Mesendoderm (in vitro differentiated cells): ENCODE results near the gene SOBP.

Experiments used
- DNase-seq: peaks from one replicate; pipeline ENCODE4 v3.0.0; 2013
- H2AK5ac ChIP-seq: 2 replicates; pipeline ENCODE4 v1.6.1; 2013; ENCODE audit warnings: low read length, inconsistent platforms
- H2BK120ac ChIP-seq: 2 replicates; pipeline ENCODE4 v1.6.1; 2013; ENCODE audit warnings: low read depth, mild to moderate bottlenecking, low read length, moderate library complexity, mixed read lengths
- H2BK15ac ChIP-seq: replicated peaks from 2 replicates; pipeline ENCODE4 v1.6.1; 2013; ENCODE audit warnings: low read depth, mild to moderate bottlenecking, moderate library complexity
- H2BK5ac ChIP-seq: 2 replicates; pipeline ENCODE4 v1.6.1; 2013; ENCODE audit warnings: low read length, inconsistent platforms
- H3K18ac ChIP-seq: 2 replicates; pipeline ENCODE4 v1.6.1; 2013; ENCODE audit warnings: mild to moderate bottlenecking, low read length, mixed read lengths
- H3K23ac ChIP-seq: one replicate; pipeline ENCODE4 v1.6.1; 2013; ENCODE audit warnings: low read length
- H3K27ac ChIP-seq: 2 replicates; pipeline ENCODE4 v1.5.1; 2013; ENCODE audit warnings: low read depth, mild to moderate bottlenecking, inconsistent platforms, low read length, moderate library complexity
- H3K27me3 ChIP-seq: 2 replicates; pipeline ENCODE4 v1.6.1; 2013; ENCODE audit warnings: low read length, control low read depth, mild to moderate bottlenecking, inconsistent platforms; ENCODE audit not compliant: insufficient read depth, poor library complexity
- H3K36me3 ChIP-seq: 2 replicates; pipeline ENCODE4 v1.6.1; 2013; ENCODE audit warnings: low read length, inconsistent platforms; ENCODE audit not compliant: control insufficient read depth, insufficient read depth
- H3K4ac ChIP-seq: one replicate; pipeline ENCODE4 v1.6.1; 2013; ENCODE audit warnings: low read depth, mild to moderate bottlenecking, low read length, moderate library complexity
- H3K4me1 ChIP-seq: 2 replicates; pipeline ENCODE4 v1.6.1; 2013; ENCODE audit warnings: low read depth, low read length, inconsistent platforms; ENCODE audit not compliant: control insufficient read depth
- H3K4me2 ChIP-seq: 2 replicates; pipeline ENCODE4 v1.6.1; 2013; ENCODE audit warnings: low read length
- H3K4me3 ChIP-seq: 2 replicates; pipeline ENCODE4 v1.5.1; 2013; ENCODE audit warnings: mild to moderate bottlenecking, low read length
- H3K56ac ChIP-seq: one replicate; pipeline ENCODE4 v1.6.1; 2013; ENCODE audit warnings: low read length
- H3K79me1 ChIP-seq: 2 replicates; pipeline ENCODE4 v1.6.1; 2013; ENCODE audit warnings: low read length, inconsistent platforms
- H3K79me2 ChIP-seq: 2 replicates; pipeline ENCODE4 v1.6.1; 2013; ENCODE audit warnings: mild to moderate bottlenecking, low read length; ENCODE audit not compliant: control insufficient read depth, insufficient read depth
- H3K9ac ChIP-seq: 2 replicates; pipeline ENCODE4 v1.6.1; 2013; ENCODE audit warnings: low read length, inconsistent platforms
- H4K5ac ChIP-seq: one replicate; pipeline ENCODE4 v1.6.1; 2013; ENCODE audit warnings: low read length
- H4K8ac ChIP-seq: one replicate; pipeline ENCODE4 v1.6.1; 2013; ENCODE audit warnings: low read depth, mild to moderate bottlenecking, control low read depth, low read length, moderate library complexity
- WGBS: extraction: QIAGEN DNeasy Blood & Tissue Kit; methylation state at CpG from one replicate; pipeline ENCODE4 v1.1.7; 2013; ENCODE audit warnings: low lambda C conversion rate, missing lambda C conversion rate; ENCODE audit not compliant: insufficient coverage; ENCODE audit errors: extremely low coverage; 5-methylcytosine and 5-hydroxymethylcytosine counted together

SOBP gene

DNA sequence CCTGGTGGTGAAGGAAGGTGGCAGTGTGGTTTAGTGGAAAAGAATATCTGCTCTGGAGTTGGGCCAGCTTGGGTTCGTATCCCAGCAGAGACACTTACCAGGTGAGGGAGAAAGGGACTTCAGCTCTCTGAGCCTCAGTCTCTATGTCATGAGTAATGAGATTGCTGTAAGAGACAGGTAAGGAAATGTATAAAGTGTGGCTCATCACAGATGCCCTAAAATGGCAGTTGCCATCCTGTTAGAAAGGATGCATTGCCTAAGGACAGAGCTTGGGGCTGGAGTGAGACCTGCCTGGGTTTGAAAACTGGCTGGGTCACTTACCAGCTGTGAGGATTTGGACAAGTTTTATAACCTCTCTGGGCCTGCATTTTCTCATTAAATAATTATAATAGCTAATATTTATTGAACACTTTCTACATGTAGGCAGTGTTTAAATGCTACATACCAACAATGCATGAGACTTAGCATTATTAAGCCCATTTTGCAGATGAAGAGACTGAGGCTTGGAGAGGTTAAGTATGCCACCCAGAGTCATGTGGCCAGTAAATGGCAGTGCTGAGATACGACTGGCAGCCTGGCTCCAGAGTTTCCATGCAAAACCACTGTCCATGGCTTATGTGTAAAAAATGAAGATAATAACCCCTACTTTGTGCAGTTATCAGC lies 157.0 kb downstream of the SOBP start:
- Histone ChIP-seq H3K23ac (no peak overlapping the region), H3K27ac (no peak overlapping the region), H3K18ac (no peak overlapping the region), H2BK15ac (no peak overlapping the region), H3K36me3 (no peaks in the 10 kb centered on the region), H3K4me2 (no peak overlapping the region), H3K79me2 (no peaks in the 10 kb centered on the region), H2AK5ac (no peak overlapping the region), H3K4me1 (no peaks in the 10 kb centered on the region), H2BK120ac (no peak overlapping the region), H4K8ac (no peak overlapping the region), H3K56ac (no peak overlapping the region), H3K4ac (no peak overlapping the region), H3K79me1 (no peaks in the 10 kb centered on the region), H2BK5ac (no peak overlapping the region), H4K5ac (no peak overlapping the region), H3K9ac (no peak overlapping the region), H3K27me3 (no peaks in the 10 kb centered on the region), H3K4me3 (no peak overlapping the region)
- no CpG with 5 or more reads among the region's 2 CpGs for WGBS
- DNase-seq = no peak

DNA sequence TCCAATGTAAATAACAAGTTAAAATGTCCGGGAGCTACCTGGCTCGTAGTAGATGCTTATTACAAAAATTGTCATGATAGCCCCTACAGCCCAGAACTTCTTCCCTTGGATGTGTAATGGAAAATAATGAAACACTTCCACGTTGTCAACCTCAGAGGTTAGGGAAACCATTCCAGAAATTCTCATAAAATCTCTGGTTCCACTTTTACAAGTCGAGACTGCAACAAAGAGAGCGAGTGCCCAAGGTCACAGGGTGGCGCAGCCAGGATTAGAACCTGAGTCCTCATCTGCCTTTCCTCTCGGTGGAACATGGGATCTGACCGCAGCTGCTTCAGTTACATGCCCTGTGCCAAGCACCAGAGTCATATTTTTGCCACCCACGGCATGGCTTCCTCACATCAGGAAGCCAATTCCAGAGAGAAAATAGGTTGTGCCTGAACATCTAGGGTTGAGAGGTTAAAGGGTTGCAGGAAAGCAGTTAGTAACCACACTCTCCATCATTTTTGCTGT lies 157.6 kb downstream of the SOBP start:
- H3K18ac ChIP-seq = no peak overlapping the region
- H3K79me2 ChIP-seq = no peaks in the 10 kb centered on the region
- no peak overlapping the region for H3K56ac ChIP-seq
- no peak overlapping the region for H4K5ac ChIP-seq
- no peaks in the 10 kb centered on the region for H3K4me1 ChIP-seq
- H2BK5ac ChIP-seq = no peak overlapping the region
- no CpG with 5 or more reads among the region's 9 CpGs for WGBS
- H3K9ac ChIP-seq = no peak overlapping the region
- H3K79me1 ChIP-seq = no peaks in the 10 kb centered on the region
- no peak overlapping the region for H3K4me3 ChIP-seq
- no peak overlapping the region for H2BK120ac ChIP-seq
- no peaks in the 10 kb centered on the region for H3K27me3 ChIP-seq
- DNase-seq = no peak
- no peak overlapping the region for H2BK15ac ChIP-seq
- no peak overlapping the region for H3K4ac ChIP-seq
- H3K4me2 ChIP-seq = no peak overlapping the region
- H4K8ac ChIP-seq = no peak overlapping the region
- H3K23ac ChIP-seq = no peak overlapping the region
- no peaks in the 10 kb centered on the region for H3K36me3 ChIP-seq
- no peak overlapping the region for H2AK5ac ChIP-seq
- no peak overlapping the region for H3K27ac ChIP-seq

DNA sequence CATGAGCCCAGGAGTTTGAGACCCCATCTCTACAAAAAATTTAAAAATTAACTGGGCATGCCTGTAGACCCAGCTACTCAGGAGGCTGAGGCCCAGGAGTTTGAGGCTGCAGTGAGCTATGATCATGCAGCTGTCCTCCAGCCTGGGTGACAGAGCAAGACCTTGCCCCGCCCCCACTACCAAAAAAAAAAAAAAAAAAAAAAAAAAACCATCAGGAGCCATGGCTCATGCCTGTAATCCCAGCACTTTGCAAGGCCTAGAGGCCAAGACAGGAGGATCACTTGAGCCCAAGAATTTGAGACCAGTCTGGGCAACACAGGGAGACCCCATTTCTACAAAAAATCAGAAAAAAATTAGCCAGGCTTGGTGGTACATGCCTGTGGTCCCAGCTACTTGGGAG lies 159.1 kb downstream of the SOBP start:
- H3K56ac ChIP-seq = no peak overlapping the region
- no peak overlapping the region for H3K23ac ChIP-seq
- H3K9ac ChIP-seq = no peak overlapping the region
- no peaks in the 10 kb centered on the region for H3K79me1 ChIP-seq
- H3K18ac ChIP-seq = no peak overlapping the region
- H3K4me2 ChIP-seq = no peak overlapping the region
- H3K79me2 ChIP-seq = no peaks in the 10 kb centered on the region
- H2AK5ac ChIP-seq = no peak overlapping the region
- H2BK15ac ChIP-seq = no peak overlapping the region
- no peak overlapping the region for H4K8ac ChIP-seq
- no peak for DNase-seq
- H3K27me3 ChIP-seq = no peaks in the 10 kb centered on the region
- H3K36me3 ChIP-seq = no peaks in the 10 kb centered on the region
- no peak overlapping the region for H3K4me3 ChIP-seq
- no peak overlapping the region for H4K5ac ChIP-seq
- H2BK120ac ChIP-seq = no peak overlapping the region
- H2BK5ac ChIP-seq = no peak overlapping the region
- H3K27ac ChIP-seq = no peak overlapping the region
- H3K4ac ChIP-seq = no peak overlapping the region
- no CpG with 5 or more reads among the region's 1 CpG for WGBS
- no peaks in the 10 kb centered on the region for H3K4me1 ChIP-seq

- H3K23ac ChIP-seq = no peak overlapping the region
- H3K18ac ChIP-seq = no peak overlapping the region
- no peak overlapping the region for H2BK15ac ChIP-seq
- no peaks in the 10 kb centered on the region for H3K27me3 ChIP-seq
- no peak for DNase-seq
- WGBS = no CpG with 5 or more reads among the region's 2 CpGs
- H2BK120ac ChIP-seq = no peak overlapping the region
- H3K4ac ChIP-seq = no peak overlapping the region
- H3K79me1 ChIP-seq = no peaks in the 10 kb centered on the region
- no peak overlapping the region for H2BK5ac ChIP-seq
- no peak overlapping the region for H3K9ac ChIP-seq
- no peak overlapping the region for H2AK5ac ChIP-seq
- no peak overlapping the region for H3K4me3 ChIP-seq
- H4K5ac ChIP-seq = no peak overlapping the region
- H3K79me2 ChIP-seq = no peaks in the 10 kb centered on the region
- no peak overlapping the region for H3K27ac ChIP-seq
- no peak overlapping the region for H3K4me2 ChIP-seq
- no peaks in the 10 kb centered on the region for H3K36me3 ChIP-seq
- H3K4me1 ChIP-seq = no peaks in the 10 kb centered on the region
- H4K8ac ChIP-seq = no peak overlapping the region
- H3K56ac ChIP-seq = no peak overlapping the region
These were observed 162.7 kb downstream of the SOBP start for GRCh38 chr6:107652526-107653182.

DNA sequence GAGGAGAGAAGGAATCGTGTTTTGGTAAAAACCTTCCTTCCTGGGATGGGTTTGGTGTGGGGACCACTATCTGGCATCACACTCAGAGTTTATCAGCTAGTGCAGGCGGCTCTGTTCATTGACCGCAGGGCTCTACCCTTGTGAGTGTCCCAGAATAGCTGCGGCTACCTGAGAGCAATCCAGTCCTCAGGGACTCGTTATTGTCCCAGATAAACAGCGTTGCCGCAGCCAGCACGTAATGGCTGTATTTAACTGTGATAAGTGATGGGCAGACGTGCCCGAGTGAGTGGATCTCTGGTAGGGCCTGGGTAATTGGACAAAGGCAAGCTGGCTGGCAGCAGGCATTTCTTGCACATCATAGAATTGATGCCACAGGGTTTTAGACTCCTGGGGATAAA lies 163.3 kb downstream of the SOBP start:
- Histone ChIP-seq H3K27me3 (no peaks in the 10 kb centered on the region), H2BK5ac (no peak overlapping the region)
- WGBS = no CpG with 5 or more reads among the region's 10 CpGs

More for the DNA sequence above, 163.3 kb downstream of the SOBP start:
- Histone ChIP-seq H3K23ac (no peak overlapping the region), H3K4me3 (no peak overlapping the region), H2AK5ac (no peak overlapping the region), H3K4ac (no peak overlapping the region), H3K36me3 (no peaks in the 10 kb centered on the region), H2BK15ac (no peak overlapping the region), H3K79me1 (no peaks in the 10 kb centered on the region), H3K27ac (no peak overlapping the region), H4K8ac (no peak overlapping the region), H3K79me2 (no peaks in the 10 kb centered on the region), H3K4me2 (no peak overlapping the region), H3K18ac (no peak overlapping the region), H3K9ac (no peak overlapping the region), H4K5ac (no peak overlapping the region), H2BK120ac (no peak overlapping the region), H3K4me1 (no peaks in the 10 kb centered on the region), H3K56ac (no peak overlapping the region)
- DNase-seq = no peak
